ENCODE results near the gene SLC1A2. TPM values are rescaled to one million over a fixed set of nuclear protein-coding genes. Genes with fewer than 3 reads are reported as not detected.

SLC1A2 gene
- total RNA-seq, 1 experiment from 2014 or later: 0.50 TPM

GRCh38 chr11:35274909-35275785, 144.2 kb downstream of the SLC1A2 start:
- H4K8ac ChIP-seq (replicated peaks; ENCODE audit: insufficient read length, low read depth, low read length): no peak overlapping the region
- no peak overlapping the region for H2AFZ ChIP-seq (ENCODE audit: low read length)
- no peak for DNase-seq
- Mint-ChIP-seq H3K9me3 (no peaks in the 10 kb centered on the region), H3K4me3 (no peak overlapping the region), H3K4me1 (peaks cover 15 to 19% of the 10 kb centered on the region in 2 experiments), H3K27me3 (ENCODE audit: low read depth) (peaks cover 4% of the 10 kb centered on the region; the same call in 1 of the 2 replicates), H3K36me3 (ENCODE audit: insufficient read depth in 1 of 3, low read depth in 3 of 3) (no peaks in the 10 kb centered on the region; a peak in 1 of 7 replicates), H3K27ac (no peak overlapping the region)
- no peak overlapping the region for H3K27ac ChIP-seq (ENCODE audit: insufficient read length, low read depth, low read length)
- H4K20me1 ChIP-seq (ENCODE audit: control insufficient read depth, insufficient read depth, insufficient read length): no peaks in the 10 kb centered on the region
- H2BK12ac ChIP-seq (ENCODE audit: insufficient read length, low read depth, low read length): no peak overlapping the region
- H3K56ac ChIP-seq (ENCODE audit: insufficient read length, low read depth, low read length): no peak overlapping the region
- no peak overlapping the region for H4K5ac ChIP-seq (ENCODE audit: insufficient read length, low read depth, low read length)
- no peak overlapping the region for H2BK5ac ChIP-seq (ENCODE audit: insufficient read length, low read length)
- H3K9ac ChIP-seq (ENCODE audit: extremely low read depth, insufficient read length, low read length): no peak overlapping the region
- H2BK15ac ChIP-seq (ENCODE audit: low read depth, low read length): no peak overlapping the region
- no peaks in the 10 kb centered on the region for H3K9me3 ChIP-seq (ENCODE audit: control insufficient read depth, low read depth, low read length)
- no peak overlapping the region for H3K14ac ChIP-seq (ENCODE audit: insufficient read depth, low read length)
- TF ChIP-seq CTCF (conservative IDR thresholded peaks at IDR 0.05): no peak
- H2AK5ac ChIP-seq (ENCODE audit: insufficient read length, low read length): no peak overlapping the region
- H3K27me3 ChIP-seq (ENCODE audit: insufficient read depth, low read length): no peaks in the 10 kb centered on the region
- no peak overlapping the region for H3K23ac ChIP-seq (ENCODE audit: insufficient read length, low read depth, low read length)
- no peak overlapping the region for H3K18ac ChIP-seq (ENCODE audit: insufficient read length, low read depth, low read length)
- no peak overlapping the region for H2BK20ac ChIP-seq (ENCODE audit: low read depth, low read length, poor library complexity, severe bottlenecking)
- H3K79me1 ChIP-seq (ENCODE audit: insufficient read depth, low read depth, low read length, poor library complexity, severe bottlenecking): no peaks in the 10 kb centered on the region
- no CpG with 5 or more reads among the region's 6 CpGs for WGBS (ENCODE audit: extremely low coverage, insufficient read length, low lambda C conversion rate)
- no peak overlapping the region for H2BK120ac ChIP-seq (ENCODE audit: low read depth, low read length, poor library complexity, severe bottlenecking)
- H3K23me2 ChIP-seq (ENCODE audit: insufficient read length, low read depth, low read length, poor library complexity, severe bottlenecking): no peaks in the 10 kb centered on the region
- H3K4me2 ChIP-seq (ENCODE audit: insufficient read depth, insufficient read length, low read length): no peak overlapping the region
- no peaks in the 10 kb centered on the region for H3K79me2 ChIP-seq (ENCODE audit: insufficient read depth, low read length)
- H4K91ac ChIP-seq (ENCODE audit: insufficient read length, low read depth, low read length): no peak overlapping the region
- H3K4me1 ChIP-seq (ENCODE audit: insufficient read depth, low read length): no peaks in the 10 kb centered on the region
- H3K4ac ChIP-seq (ENCODE audit: low read depth, low read length): no peak overlapping the region
- no peak overlapping the region for H3T11ph ChIP-seq (ENCODE audit: low read length)

Data from H9 (cell line).